Ramos (cell line): ENCODE results near the gene KRT80.

Experiments
- in situ Hi-C: fragments of 300-500 bp; cut with MboI; formaldehyde crosslinking; loops from one replicate; pipeline ENCODE4 v1.14.3; 2022; ENCODE audit warnings: low sequenced_read_pairs; ENCODE audit not compliant: unreplicated experiment

The KRT80 gene

DNA sequence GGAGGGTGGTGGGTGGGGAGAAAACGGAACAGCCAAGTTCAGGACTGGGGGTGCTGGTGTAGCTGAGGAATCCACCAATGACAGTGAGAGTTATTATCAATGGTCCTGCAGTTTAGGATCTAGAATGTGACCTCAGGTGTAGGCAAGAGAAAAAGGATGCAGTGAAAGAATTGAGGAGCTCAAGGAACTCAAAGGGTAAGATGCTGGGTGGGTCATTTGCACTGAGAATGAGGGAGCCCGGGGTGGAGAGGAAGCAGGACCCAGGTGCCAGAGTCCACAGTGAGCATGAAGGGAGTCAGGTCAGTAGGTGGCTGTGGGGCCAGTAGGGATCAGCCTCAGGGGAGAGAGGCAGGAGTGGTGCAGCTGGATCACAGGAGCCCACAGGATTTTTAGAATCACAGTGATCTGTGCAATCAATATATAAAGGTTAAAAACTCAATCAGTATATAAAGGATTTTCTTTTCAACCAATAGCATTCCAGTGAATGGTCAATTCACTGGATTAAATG, 38.1 kb upstream of the KRT80 start:
- in situ Hi-C loops, result no loop called here

DNA sequence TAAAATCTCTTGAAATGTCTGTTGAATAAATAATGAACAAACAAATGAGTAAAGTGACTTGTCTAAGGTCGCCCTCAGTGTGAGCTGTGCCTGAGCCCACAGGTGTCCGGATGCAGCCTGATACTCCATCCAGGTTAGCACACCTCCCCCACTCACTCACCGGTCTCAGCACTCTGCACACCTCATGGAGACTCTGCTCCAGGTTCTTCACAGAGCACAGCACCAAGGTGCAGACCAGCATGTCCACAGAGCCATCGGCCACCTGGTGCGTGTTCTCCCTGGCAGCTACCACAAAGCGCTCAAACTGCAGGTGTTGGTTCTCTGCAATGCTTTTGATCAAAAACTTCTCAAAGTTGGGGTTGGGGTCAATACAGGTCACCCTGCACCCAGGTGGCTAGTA, 37.1 kb upstream of the KRT80 start:
- in situ Hi-C loops, result no loop called here

DNA sequence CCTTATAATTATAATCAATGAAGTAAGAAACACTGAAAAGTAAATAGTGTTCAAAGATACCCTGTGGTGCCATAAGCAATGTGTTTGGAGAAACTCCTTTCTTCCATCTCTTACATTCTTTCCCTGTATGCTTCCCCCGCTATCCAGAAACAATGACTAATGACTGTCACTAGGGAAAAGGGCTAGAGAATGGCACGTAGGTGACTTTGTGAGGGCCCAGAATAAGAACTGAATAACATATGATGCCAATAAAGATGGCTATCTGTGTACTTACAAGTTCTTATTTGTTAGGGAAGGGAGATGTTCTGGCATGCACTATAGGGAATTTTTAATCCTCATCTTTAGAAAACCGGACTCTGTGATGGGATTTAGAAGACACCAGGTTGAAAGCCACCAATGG, 36.6 kb upstream of the KRT80 start:
- in situ Hi-C loops, result no loop called here

DNA sequence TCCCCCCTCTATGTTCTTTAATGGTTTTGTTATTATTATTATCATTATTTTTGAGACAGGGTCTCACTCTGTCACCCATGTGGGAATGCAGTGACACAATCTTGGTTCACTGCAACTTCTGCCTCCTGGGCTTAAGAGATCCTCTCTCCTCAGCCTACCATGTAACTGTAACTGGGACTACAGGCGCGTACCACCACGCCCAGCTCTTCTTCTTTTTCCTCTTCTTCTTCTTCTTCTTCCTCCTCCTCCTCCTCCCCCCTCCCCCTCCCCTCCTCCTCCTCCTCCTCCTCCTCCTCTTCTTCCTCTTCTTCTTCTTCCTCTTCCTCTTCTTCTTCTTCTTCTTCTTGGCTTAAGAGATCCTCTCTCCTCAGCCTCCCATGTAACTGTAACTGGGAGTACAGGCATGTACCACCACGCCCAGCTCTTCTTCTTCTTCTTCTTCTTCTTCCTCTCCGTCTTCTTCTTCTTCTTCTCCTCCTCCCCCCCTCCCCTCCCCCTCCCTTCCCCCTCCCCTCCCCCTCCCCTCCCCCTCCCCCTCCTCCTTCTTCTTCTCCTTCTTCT, 35.9 kb upstream of the KRT80 start:
- in situ Hi-C loops, result no loop called here

DNA sequence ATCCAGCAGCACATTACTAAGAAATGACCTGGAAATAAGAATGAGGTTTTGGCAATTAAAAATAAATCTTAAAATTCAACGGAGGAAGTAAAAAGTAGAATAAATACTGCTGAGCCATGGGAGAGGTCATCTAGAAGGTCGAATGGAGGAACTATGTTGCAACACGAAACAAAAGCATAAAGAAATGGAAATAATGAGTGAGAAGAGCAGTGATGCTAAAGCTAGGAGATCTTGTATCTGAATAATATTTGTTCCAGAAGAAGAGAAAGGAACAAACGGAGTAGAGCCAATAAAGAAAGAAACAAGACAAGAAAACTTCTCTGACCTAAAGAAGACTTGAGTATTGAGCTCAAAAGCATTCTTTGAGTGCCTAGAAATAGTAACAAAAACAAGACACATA, 34.6 kb upstream of the KRT80 start:
- in situ Hi-C loops, result no loop called here

DNA sequence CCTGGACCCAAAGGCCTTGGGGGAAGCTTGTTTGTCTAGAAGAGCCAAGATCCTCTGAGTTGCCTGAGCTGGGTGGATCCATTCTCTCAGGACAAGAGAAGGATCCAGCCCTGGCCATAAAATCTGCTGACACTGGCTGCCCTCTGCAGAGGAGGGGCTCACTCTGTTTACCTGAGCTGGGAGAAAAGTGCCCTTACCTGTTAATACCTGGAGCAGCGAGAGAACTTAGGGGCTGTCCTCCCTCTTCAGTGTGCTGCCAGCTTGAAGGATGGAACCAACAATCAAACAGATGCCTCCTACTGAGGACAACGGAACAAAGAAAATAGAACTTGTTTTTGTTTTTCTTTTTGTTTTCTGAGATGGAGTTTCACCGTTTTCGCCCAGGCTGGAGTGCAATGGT, 33.9 kb upstream of the KRT80 start:
- in situ Hi-C loops, result no loop called here

DNA sequence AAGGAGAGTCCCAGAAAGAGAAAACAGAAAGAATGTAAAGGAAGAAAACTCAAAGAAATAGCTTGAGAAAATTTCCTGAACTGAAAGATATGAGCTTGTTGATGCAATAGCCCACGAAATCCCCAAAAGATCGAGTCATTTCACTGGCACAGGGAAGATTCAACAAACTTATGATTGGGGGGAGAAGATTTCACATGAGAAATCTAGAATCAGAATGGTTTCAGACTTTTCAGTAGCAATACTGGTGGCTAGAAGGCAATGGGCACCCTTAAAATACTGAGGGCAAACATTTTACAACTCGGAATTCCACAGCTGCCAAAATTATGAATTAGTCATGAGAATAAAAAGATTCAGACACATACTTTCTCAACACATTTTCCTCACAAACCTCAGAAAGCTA, 32.3 kb upstream of the KRT80 start:
- in situ Hi-C loops, result no loop called here

DNA sequence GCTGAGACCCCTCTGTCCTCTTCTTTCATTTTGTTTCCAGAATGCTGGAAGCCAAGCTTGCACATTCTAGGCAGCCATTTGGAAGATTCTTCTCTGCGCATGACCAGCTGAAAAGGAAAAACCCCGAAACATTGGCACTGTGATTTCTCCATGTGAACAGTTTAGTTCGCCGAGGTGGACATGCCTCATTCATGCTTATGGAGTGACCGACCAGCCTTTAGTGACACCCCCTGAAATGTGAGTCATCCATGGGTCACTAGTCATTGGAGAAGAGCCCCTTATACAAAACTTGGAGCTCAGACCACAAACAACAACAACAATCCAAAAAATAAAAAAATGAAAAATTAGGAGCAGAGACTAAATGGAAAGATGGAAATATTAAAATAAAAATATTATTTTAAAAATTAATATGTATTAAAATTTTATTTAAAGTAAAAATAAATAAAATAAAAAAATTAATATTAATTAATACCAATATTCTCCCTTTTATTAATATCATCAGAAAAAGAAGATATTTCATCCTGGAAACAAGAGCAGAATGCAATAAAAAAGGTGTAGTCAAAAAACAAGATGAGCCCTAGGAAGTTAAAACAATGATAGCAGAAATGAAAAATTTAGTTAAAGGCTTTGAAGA, 31.7 kb upstream of the KRT80 start:
- in situ Hi-C loops, result no loop called here

DNA sequence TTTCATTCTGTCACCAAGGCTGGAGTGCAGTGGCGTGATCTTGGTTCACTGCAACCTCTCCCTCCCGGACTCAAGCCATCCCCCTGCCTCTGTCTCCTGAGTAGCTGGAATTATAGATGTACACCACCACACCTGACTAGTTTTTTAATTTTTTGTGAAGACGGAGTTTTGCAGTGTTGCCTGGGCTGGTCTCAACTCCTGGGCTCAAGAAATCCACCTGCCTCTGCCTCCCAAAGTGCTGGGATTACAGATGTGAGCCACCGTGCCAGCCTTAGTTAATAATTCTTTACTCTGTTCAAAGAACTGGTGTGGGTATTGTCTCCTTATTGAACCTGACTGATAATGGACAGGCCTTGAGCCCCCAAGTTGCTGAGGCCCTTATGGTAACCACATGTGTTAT, 30.9 kb upstream of the KRT80 start:
- in situ Hi-C loops, result no loop called here

DNA sequence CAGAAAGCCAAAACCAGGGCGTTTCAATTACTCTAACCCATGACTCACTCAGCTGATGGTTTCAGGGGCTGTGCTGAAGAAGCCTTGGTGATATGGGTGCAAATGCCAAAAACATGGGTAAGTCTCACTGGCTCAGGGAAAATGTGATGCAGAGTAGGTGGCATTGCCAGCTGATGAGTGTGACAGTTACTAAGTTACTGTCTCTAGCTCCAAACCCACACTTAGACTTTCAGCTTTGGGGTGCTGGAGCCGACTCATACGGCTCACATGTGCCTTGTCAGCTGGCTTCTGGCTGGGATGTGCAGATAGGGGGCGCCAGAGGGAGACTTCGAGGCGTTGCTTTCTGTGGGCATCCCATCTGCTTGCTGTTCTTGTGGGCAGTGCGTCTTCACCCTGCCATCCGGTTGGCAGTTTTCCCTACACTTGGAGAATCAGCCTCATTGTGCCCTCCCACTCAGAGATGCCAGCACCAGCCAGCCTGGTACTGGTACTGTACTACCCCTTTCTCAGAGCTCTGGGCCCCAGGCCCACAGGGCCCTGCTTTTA, 30.2 kb upstream of the KRT80 start:
- in situ Hi-C loops, result no loop called here

DNA sequence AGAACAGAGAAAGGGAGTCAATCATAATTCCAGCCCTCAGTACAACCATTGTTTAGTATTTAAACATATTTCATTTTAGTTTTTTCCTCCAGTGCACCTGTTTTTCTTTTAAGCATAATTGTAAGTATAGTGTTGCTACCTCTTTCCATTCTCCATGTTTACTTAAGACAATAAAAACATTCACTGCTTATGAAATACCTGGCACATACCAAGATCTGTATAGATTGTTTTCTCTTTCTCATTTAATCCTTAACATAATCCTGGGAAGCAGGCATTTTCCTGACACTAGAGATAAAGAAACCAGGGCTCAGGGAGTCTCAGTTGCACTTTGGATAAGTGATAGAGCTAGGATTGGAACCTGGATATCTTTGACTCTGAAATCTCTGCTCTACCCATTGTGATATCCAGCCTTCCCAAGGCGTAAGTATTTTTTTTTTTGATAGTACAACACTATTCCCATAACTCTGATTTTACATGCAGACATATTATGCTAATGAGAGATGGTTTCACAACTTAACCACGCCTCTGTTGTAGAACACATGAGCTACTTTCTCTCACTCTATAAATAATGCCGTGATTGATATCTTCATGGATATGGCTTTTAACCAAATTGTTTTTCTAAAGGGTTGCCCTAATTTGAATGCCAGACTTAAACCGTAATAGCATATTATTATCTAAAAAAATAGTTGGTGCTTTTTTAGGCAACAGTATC, 29.4 kb upstream of the KRT80 start:
- in situ Hi-C loops, result no loop called here

DNA sequence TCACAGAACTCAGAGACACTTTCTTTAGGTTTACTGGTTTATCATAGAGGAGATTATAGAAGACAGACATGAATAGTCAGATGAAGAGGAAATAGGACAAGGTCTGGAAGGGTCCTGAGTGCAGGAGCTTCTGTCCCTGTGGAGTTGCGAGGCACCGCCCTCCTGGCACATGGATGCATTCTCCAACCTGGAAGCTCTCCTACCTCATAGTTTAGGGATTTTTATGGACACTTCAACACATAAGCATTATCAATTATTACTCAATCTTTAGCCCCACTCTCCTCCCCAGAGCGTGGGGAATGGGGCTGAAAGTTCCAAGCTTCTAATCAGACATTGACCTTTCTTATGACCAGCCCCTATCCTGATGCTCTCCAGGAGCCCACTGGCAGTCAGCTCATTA, 28.7 kb upstream of the KRT80 start:
- in situ Hi-C loops, result no loop called here

DNA sequence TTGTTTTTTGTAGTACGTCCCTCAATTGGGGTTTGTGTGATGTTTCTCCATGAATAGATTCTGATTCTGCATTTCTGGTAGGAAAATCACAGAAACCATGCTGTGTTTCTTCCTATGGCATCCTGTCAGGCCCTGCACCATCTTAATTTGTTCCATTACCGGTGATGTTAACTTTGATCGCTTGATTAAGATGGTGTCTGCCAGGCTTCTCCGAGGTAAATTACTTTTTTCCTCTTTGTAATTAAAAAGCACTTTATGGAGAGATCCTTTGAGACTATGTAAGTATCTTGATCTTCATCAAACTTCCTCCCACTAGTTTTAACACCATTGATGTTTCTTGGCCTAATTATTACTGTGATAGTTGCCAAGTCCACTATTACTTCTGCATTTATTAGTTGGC, 26.2 kb upstream of the KRT80 start:
- in situ Hi-C loops, result no loop called here

DNA sequence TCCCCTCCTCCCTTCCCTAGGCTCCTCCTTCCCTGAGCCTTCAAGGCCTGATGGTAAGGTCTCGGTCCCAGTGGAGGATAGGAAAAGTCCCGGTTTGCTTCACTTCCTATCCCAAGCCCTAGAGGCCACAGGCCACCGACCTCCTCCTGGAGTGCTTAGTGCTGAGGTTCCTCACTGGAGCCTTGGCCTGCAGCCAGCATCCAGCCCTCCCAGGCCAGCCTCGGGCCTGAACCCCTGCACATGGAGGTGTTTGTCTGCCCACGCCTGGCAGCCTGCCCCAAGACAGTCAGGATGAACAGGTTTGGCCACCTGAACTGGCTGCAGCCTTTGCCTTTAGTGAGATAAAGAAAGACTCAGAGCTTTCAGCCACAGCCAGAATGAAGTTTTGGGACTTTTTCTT, 25.4 kb upstream of the KRT80 start:
- in situ Hi-C loops, result no loop called here

DNA sequence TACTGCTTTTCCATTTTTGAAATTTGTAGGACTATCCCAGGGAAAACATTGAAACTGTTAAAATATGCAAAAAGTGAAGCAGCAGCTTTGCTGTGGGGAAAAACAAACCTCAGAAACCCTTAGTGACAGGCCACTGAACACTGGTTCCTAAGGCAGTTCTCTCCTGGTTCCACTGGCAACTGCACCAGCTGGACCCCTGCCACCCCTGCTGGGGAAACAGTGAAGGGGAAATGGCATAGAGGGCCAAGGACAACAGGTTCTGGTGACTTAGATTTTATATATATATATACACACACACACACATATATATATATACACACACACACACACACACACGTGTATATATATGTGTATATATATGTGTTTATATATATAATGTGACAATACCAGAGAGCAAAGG, 25.0 kb upstream of the KRT80 start:
- in situ Hi-C loops, result no loop called here

DNA sequence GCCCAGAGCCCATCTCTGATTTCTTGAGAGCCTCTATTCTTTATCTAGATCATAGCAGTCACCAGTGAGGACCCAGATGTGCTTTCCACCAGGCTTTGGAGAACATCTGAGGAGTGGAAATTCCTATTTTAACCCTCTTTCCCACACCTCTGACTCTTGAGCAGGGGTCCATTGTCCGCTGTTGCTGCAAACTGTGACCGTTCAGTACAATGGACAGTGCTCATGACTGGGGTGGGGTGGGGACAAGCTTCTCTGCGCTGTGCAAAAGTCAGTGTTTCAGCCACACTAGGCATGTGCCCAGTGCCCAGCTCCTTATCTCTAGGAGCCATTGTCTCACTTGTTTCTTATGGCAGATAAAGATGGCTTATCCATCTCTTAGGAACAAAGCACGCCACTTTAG, 24.3 kb upstream of the KRT80 start:
- in situ Hi-C loops, result no loop called here

DNA sequence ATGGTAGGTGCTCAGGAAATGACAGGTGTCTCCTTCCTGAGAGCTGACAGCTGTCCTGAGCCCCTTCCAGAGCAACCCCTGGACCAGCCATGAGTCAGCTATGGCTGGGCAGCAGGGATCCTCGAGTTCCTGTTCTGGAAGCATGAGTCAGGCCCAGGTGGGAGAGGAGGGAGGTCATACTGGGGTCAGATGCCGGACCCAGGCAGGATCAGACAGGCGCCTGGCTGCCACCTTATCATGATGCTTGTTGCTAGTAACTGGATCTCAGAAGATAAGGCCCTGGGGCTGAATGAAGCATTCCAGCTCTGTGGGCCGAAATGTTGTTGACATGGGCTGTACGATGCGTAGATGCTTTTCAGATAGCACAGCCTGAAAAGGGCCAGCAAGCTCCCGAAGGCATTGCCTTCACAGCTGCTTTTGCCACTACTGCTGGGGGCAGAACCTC, 23.8 kb upstream of the KRT80 start:
- in situ Hi-C loops, result no loop called here

DNA sequence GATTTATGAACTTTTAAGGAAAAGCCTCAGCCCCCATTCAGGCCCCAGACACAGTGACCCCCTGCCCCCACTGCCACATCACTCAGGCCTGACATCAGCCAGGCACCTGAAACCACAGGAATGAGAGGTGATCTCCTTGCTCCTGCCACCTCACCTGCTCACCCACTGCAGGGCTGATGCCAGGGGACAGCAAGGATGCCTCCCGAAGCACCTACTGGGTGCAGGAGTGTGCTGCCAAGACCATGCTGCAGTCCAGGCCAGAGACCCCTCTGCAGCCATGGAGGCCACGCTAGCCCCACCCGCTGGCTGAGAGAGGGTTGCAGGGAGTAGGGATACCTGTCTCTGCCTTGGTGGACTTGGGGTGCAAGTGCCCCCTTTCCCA, 22.6 kb upstream of the KRT80 start:
- in situ Hi-C loops, result no loop called here

DNA sequence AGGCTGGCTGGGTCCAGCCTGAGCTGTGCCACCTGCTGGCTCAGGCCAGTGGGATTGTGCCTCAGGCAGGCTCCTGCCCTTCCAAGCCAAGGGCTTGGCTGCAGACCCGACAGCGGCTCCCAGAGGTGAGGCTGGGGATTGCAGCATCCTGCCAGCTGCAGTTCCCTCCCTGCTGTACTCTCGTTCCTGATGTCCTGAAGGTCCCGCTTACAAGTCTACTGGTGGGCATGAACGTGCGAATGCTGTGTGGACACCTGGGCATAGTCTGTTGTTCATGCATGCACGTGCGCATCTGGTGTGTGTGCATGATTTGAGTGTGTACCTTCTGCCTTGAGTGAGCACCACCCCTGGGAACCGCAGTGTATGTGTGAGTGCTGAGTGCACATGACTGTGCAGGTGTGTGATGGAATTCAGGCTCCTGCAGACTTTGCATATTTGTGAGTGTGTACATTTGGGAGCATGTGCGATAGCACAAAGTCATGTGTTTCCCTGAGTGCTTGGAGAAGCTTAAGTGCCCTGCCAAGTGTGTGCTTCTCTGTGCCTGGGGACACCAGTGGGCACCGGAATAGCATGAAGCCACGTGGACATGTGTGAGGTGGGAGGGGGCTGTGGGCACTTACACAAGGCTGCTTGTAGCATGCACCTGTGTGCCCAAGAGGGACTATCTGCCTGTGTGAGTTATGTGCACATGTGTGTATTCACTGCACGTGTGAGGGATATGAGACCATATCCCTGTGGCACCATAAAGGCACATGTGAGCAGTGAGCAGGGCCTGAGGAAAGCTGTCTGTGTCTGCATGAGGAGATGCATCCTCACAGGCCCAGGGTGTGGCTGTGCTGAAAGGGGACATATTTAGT, 22.0 kb upstream of the KRT80 start:
- in situ Hi-C loops, result no loop called here

DNA sequence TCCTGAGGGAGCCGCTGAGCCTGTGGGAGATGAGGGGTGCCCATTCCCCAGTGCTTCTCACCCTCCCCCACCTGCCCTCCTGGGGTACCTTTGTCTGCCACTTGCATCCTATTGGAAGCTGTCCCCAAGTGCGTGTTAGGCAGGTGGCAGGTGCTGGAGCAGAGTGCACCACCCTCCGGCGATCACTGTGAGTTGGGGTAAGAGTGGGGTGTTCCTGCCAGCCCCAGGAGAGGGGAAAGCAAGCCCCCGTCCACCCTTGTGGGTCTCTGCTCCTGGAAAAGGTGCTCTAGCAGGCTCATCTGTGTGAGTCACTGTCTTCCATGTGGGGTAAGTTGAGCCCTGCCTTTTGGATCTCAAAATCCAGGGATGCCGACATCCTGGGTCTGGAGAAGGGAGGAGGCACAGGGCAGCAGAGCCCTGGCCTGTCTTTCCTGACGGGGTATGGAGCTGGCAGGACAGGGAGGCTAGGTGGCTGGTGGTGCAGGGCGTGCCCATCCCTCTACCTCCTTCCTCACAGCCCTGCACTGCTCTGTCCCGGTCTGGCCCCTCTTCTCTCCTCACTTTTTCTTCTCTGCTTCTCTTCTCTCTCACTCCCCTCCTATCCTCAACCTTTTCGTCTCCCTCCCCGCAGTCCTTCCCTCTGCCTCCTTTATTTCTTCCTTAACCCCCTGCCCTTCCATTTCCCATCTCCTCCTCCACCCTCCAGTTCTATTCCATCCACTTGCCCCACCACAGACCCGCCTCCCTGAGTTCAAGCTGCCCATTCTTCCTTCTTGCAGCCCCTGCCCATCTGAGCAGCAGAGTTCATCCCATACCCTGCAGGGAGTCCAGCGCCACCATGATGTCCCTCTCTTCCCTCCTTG, 21.1 kb upstream of the KRT80 start:
- in situ Hi-C loops, result no loop called here
